GM12872 (cell line): ENCODE data around the gene PTPRN2.

Experiments
- CTCF ChIP-seq: IDR thresholded peaks from 3 replicates; pipeline ENCODE4 v1.5.1; 2011; ENCODE audit warnings: low read depth, mild to moderate bottlenecking, low read length, moderate library complexity; ENCODE audit not compliant: insufficient read depth

Gene PTPRN2

GRCh38 chr7:157715938-157716280 lies 871.7 kb downstream of the PTPRN2 start:
- TF ChIP-seq CTCF, result no peak

- TF ChIP-seq CTCF, result no peak
Observed at GRCh38 chr7:157715071-157715937, 872.3 kb downstream of the PTPRN2 start.

GRCh38 chr7:157714166-157715070 lies 873.2 kb downstream of the PTPRN2 start:
- no peak for TF ChIP-seq CTCF

GRCh38 chr7:157713591-157713990 lies 874.0 kb downstream of the PTPRN2 start:
- no peak for TF ChIP-seq CTCF

GRCh38 chr7:157712666-157713235 lies 874.9 kb downstream of the PTPRN2 start:
- no peak for TF ChIP-seq CTCF

GRCh38 chr7:157711353-157711888 lies 876.2 kb downstream of the PTPRN2 start:
- no peak for TF ChIP-seq CTCF

GRCh38 chr7:157710396-157710795 lies 877.2 kb downstream of the PTPRN2 start:
- TF ChIP-seq CTCF, result no peak
